ENCODE data around the gene CPLX3. TPM values are rescaled to one million over a fixed set of nuclear protein-coding genes. Genes with fewer than 3 reads are reported as not detected.

Gene CPLX3
- total RNA-seq, result not detected

DNA sequence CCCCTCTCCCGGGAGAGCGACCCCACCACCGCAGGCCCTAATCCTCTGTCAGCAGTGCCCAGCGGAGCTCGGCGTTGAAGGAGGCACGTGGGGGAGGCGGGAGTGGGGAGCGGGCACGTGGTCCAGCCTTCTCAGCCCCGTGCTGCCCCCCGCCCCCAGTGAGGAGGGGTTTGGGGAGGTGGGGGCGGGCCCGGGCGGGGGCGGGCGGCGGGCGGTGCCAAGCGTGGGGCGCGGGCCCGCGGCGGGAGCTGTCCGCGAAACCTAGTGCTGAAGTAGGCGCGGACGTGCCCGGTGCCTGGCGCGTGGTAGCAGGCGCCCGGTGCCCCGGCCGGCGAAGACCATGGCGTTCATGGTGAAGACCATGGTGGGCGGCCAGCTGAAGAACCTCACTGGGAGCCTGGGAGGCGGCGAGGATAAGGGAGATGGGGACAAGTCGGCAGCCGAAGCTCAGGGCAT, at the start of gene CPLX3:
Gene CPLX3 (plus strand): TSS at position 264 of the 456 bp plus-strand sequence. CDS start 77 bp downstream, at position 341.
- no peak for DNase-seq (ENCODE audit: low spot score in 2 of 2)
- Histone ChIP-seq H3K27me3 (peaks cover 0 to 48% of the 10 kb centered on the region in 2 donors), H3K9me3 (no peaks in the 10 kb centered on the region), H3K4me3 (no peak within 1 kb of the TSS), H3K36me3 (no peaks in the 10 kb centered on the region), H3K27ac (no peak within 1 kb of the TSS), H3K4me1 (peaks cover 0 to 10% (median 0%) of the 10 kb centered on the region in 4 donors)
- TF ChIP-seq POLR2A (IDR thresholded peaks at IDR 0.05) (no peak), EP300 (IDR thresholded peaks at IDR 0.05) (no peak)
- TF ChIP-seq, protein P1, sequence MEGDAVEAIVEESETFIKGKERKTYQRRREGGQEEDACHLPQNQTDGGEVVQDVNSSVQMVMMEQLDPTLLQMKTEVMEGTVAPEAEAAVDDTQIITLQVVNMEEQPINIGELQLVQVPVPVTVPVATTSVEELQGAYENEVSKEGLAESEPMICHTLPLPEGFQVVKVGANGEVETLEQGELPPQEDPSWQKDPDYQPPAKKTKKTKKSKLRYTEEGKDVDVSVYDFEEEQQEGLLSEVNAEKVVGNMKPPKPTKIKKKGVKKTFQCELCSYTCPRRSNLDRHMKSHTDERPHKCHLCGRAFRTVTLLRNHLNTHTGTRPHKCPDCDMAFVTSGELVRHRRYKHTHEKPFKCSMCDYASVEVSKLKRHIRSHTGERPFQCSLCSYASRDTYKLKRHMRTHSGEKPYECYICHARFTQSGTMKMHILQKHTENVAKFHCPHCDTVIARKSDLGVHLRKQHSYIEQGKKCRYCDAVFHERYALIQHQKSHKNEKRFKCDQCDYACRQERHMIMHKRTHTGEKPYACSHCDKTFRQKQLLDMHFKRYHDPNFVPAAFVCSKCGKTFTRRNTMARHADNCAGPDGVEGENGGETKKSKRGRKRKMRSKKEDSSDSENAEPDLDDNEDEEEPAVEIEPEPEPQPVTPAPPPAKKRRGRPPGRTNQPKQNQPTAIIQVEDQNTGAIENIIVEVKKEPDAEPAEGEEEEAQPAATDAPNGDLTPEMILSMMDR (IDR thresholded peaks at IDR 0.05), result no peak
- 1 to 8% methylated on average over 11 to 27 of the region's 44 CpGs for WGBS, 2 donors

DNA sequence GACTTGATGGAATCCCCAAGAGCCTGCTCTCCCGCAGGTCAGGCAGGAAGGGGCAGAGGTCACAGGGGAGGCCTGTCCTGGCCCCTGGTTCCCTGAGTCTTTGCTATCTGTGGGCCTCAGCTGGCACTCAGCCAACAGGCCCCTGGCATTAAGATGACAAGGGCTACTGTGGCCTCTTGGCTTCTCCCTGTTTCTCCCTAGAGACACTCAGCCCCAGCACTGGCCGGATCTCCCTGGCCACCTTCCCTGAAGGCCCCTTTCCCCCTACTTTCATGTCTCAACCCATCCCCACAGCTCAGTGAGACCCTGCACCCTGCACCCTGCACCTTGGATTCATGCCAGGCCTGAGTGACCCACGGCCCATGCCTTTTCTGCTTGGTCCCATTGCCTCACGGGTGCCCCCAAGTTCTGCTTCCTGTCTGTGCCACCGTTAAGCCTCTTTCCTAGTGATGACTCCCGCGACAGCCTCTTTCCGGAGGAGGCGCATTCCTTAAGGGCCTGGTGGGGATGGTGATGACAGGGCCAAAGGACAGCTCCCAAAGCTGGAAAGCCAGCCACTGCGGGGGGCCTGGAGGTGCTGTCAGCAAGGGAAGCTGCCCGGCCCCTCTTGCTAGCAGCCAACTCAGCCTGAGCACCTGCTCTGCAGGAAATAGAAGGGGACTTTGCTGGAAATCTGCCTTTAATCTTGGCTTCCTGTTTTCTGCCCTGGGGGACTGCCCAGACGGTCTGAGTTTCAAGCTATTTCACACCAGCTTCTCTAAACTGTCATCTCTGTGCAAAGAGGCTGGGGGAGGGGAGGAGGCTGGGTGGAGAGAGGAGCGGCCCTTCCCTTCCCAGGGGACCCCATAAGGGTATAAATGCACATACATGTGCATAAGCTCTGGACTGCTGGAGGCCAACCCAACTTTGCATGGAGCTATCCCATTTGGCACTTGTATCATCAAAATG, 49.3 kb upstream of the CPLX3 start:
- TF ChIP-seq, protein P1 (IDR thresholded peaks at IDR 0.05), result no peak
- no peak for TF ChIP-seq EP300 (IDR thresholded peaks at IDR 0.05)
- TF ChIP-seq POLR2A (IDR thresholded peaks at IDR 0.05), result no peak
- Histone ChIP-seq H3K36me3 (no peaks in the 10 kb centered on the region), H3K4me1 (peaks cover 0 to 71% (median 41%) of the 10 kb centered on the region in 4 donors), H3K27ac (peak overlapping the region in 3 of 4 donors; percentile 1 to 70 (median 31)), H3K4me3 (no peak overlapping the region), H3K27me3 (no peaks in the 10 kb centered on the region), H3K9me3 (no peaks in the 10 kb centered on the region)
- WGBS, 2 donors, result 26% methylated on average over 13 of the region's 13 CpGs
- no peak for DNase-seq (ENCODE audit: low spot score in 2 of 2)

DNA sequence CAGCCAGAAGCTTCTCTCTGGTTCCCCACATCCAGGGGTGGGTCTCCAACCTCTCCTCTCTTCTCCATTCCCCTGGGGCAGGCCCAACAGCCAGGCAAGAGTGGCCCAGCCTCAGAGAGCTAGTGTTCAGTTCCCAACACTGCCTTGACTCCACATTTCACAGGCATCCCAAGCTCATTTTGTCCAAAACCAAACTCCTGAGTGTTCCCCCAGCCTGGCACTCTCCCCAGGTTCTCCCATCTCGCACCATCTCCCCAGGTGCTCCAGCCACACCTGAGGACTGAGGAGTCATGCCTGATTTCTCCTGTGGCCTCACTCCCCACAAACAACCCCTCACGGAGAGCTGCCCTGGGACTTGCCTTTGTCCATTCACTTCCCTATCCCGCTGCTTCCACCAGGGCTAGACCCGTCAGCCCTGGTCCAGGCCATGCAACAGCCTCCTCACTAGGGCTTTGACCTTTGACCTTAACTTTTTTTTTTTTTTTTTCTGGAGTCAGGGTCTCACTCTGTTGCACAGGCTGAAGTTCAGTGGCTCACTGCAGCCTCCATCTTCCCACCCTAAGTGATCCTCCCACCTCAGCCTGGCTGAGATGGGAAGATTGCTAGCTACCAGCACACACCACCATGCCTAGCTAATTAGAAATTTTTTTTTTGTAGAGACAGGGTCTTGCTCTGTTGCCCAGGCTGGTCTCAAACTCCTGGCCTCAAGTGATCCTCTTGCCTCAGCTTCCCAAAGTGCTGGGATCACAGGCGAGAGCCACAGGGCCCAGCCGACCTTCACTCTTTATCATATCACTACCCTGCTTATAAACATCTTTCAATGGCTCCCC, 48.4 kb upstream of the CPLX3 start:
- H3K9me3 ChIP-seq, result no peaks in the 10 kb centered on the region
- TF ChIP-seq, protein P1 (IDR thresholded peaks at IDR 0.05), result no peak
- no peak for TF ChIP-seq POLR2A (IDR thresholded peaks at IDR 0.05)
- no peak for TF ChIP-seq EP300 (IDR thresholded peaks at IDR 0.05)
- no peak for DNase-seq (ENCODE audit: low spot score in 2 of 2)
- H3K4me1 ChIP-seq, result peaks cover 0 to 73% (median 45%) of the 10 kb centered on the region in 4 donors
- peak overlapping the region in 2 of 4 donors; percentile 1 to 70 for H3K27ac ChIP-seq
- H3K4me3 ChIP-seq, result no peak overlapping the region
- H3K27me3 ChIP-seq, result no peaks in the 10 kb centered on the region
- H3K36me3 ChIP-seq, result no peaks in the 10 kb centered on the region
- 75 to 80% methylated on average over 6 of the region's 6 CpGs for WGBS, 2 donors

- Histone ChIP-seq H3K27me3 (no peaks in the 10 kb centered on the region), H3K4me3 (no peak overlapping the region), H3K36me3 (no peaks in the 10 kb centered on the region), H3K27ac (no peak overlapping the region), H3K4me1 (peaks cover 0 to 74% (median 48%) of the 10 kb centered on the region in 4 donors), H3K9me3 (no peaks in the 10 kb centered on the region)
- 94 to 96% methylated on average over 5 of the region's 5 CpGs for WGBS, 2 donors
- DNase-seq (ENCODE audit: low spot score in 2 of 2), result no peak
- TF ChIP-seq, protein P1 (IDR thresholded peaks at IDR 0.05), result no peak
- no peak for TF ChIP-seq POLR2A (IDR thresholded peaks at IDR 0.05)
- TF ChIP-seq EP300 (IDR thresholded peaks at IDR 0.05), result no peak
Measured at GRCh38 chr15:74778599-74778970, 47.8 kb upstream of the CPLX3 start.
